GM18951 (cell line): ENCODE data around the gene NEK4.
"Not testable (repeated sequence)": the region's sequence is repeated elsewhere in the genome, so short reads cannot be mapped to it uniquely, and the experiment has no call there.

ENCODE experiments used
- POLR2A ChIP-seq: IDR thresholded peaks from 4 replicates; pipeline ENCODE4 v1.6.1; 2011; ENCODE audit warnings: mild to moderate bottlenecking; ENCODE audit not compliant: insufficient read length, insufficient read depth; ENCODE audit errors: extremely low read depth
- in situ Hi-C: fragments of 300-500 bp; cut with MboI; formaldehyde crosslinking; loops from one replicate; pipeline ENCODE4 v1.12.0; 2022; ENCODE audit warnings: low sequenced_read_pairs, mixed read lengths, inconsistent platforms; ENCODE audit not compliant: unreplicated experiment

NEK4 gene

GRCh38 chr3:52683611-52684010 is 87.1 kb downstream of the NEK4 start:
- TF ChIP-seq POLR2A, result no peak
- in situ Hi-C loops, result no loop called here

- no peak for TF ChIP-seq POLR2A
- in situ Hi-C loops, result no loop called here
Observed at GRCh38 chr3:52682016-52682415, 88.7 kb downstream of the NEK4 start.

GRCh38 chr3:52681596-52681995 is 89.1 kb downstream of the NEK4 start:
- TF ChIP-seq POLR2A, result no peak
- in situ Hi-C loops, result no loop called here

GRCh38 chr3:52679811-52680210 is 90.9 kb downstream of the NEK4 start:
- in situ Hi-C loops, result no loop called here
- TF ChIP-seq POLR2A, result no peak

- no peak for TF ChIP-seq POLR2A
- in situ Hi-C loops, result no loop called here
Observed at GRCh38 chr3:52679199-52679538, 91.6 kb downstream of the NEK4 start.

- TF ChIP-seq POLR2A, result no peak
- in situ Hi-C loops, result no loop called here
Observed at GRCh38 chr3:52678265-52679198, 92.2 kb downstream of the NEK4 start.

GRCh38 chr3:52676201-52676600 is 94.5 kb downstream of the NEK4 start:
- in situ Hi-C loops, result not testable (repeated sequence)

- no peak for TF ChIP-seq POLR2A
- in situ Hi-C loops, result no loop called here
Observed at GRCh38 chr3:52671676-52672075, 99.1 kb downstream of the NEK4 start.

- TF ChIP-seq POLR2A, result no peak
- in situ Hi-C loops, result no loop called here
Observed at GRCh38 chr3:52670621-52671521, 99.9 kb downstream of the NEK4 start.

- in situ Hi-C loops, result no loop called here
- no peak for TF ChIP-seq POLR2A
Observed at GRCh38 chr3:52663098-52663497, 107.6 kb downstream of the NEK4 start.

GRCh38 chr3:52660046-52660445 is 110.7 kb downstream of the NEK4 start:
- in situ Hi-C loops, result no loop called here
- no peak for TF ChIP-seq POLR2A
